DOHH2 (cell line): ENCODE results near the gene MTCH2.
"Not testable (repeated sequence)": the region's sequence is repeated elsewhere in the genome, so short reads cannot be mapped to it uniquely, and the experiment has no call there.

Experiments used
- H3F3A ChIP-seq: fragments of 200-600 bp; sonication (generic), shearing (Covaris generic); 2 replicates; pipeline ENCODE4 v1.6.0; 2016; ENCODE audit warnings: antibody characterized with exemption, mild to moderate bottlenecking; ENCODE audit not compliant: control insufficient read depth, insufficient read depth
- H3K27ac ChIP-seq: fragments of 200-600 bp; sonication (generic); 2 replicates; pipeline ENCODE4 v1.5.1; 2014; ENCODE audit warnings: low read depth, mild to moderate bottlenecking, low read length, moderate library complexity
- H3K27me3 ChIP-seq: fragments of 200-600 bp; sonication (generic); 2 replicates; pipeline ENCODE4 v1.6.1; 2014; ENCODE audit warnings: mild to moderate bottlenecking, low read length, mixed read lengths; ENCODE audit not compliant: control insufficient read depth
- H3K36me3 ChIP-seq: fragments of 200-600 bp; sonication (generic); 2 replicates; pipeline ENCODE4 v1.6.1; 2014; ENCODE audit warnings: mild to moderate bottlenecking, low read length, moderate library complexity, mixed read lengths; ENCODE audit not compliant: control insufficient read depth
- H3K4me1 ChIP-seq: fragments of 200-600 bp; sonication (generic); 2 replicates; pipeline ENCODE4 v1.6.1; 2014; ENCODE audit warnings: mild to moderate bottlenecking, low read length, mixed read lengths; ENCODE audit not compliant: control insufficient read depth
- H3K4me2 ChIP-seq: fragments of 200-600 bp; sonication (generic); 2 replicates; pipeline ENCODE4 v1.6.0; 2014; ENCODE audit warnings: mild to moderate bottlenecking, low read length, moderate library complexity
- H3K4me3 ChIP-seq: fragments of 200-600 bp; sonication (generic); 2 replicates; pipeline ENCODE4 v1.5.1; 2014; ENCODE audit warnings: mild to moderate bottlenecking, low read length, mixed read lengths
- H3K79me2 ChIP-seq: fragments of 200-600 bp; sonication (generic); 2 replicates; pipeline ENCODE4 v1.6.1; 2014; ENCODE audit warnings: mild to moderate bottlenecking, low read length, mixed read lengths; ENCODE audit not compliant: control insufficient read depth
- H3K9me2 ChIP-seq: fragments of 200-600 bp; sonication (generic); replicated peaks from 2 replicates; pipeline ENCODE4 v1.6.1; 2014; ENCODE audit warnings: mild to moderate bottlenecking, low read length, mixed read lengths; ENCODE audit not compliant: control insufficient read depth
- H3K9me3 ChIP-seq: fragments of 200-600 bp; sonication (generic); 2 replicates; pipeline ENCODE4 v1.6.1; 2014; ENCODE audit warnings: antibody characterized with exemption, low read length, mixed read lengths; ENCODE audit not compliant: control insufficient read depth, insufficient read depth
- H4K20me1 ChIP-seq: fragments of 200-600 bp; sonication (generic); 2 replicates; pipeline ENCODE4 v1.6.0; 2014; ENCODE audit warnings: low read depth, mild to moderate bottlenecking, antibody characterized with exemption, low read length, moderate library complexity; ENCODE audit not compliant: control insufficient read depth, insufficient read depth
- EZH2phosphoT487 ChIP-seq: fragments of 200-600 bp; sonication (generic); IDR thresholded peaks from 2 replicates; pipeline ENCODE4 v1.6.1; 2017; ENCODE audit warnings: borderline replicate concordance, mild to moderate bottlenecking, antibody characterized with exemption, low read length, moderate library complexity, mixed read lengths
- TF ChIP-seq, protein P1 (sequence below): fragments of 200-600 bp; sonication (generic); IDR thresholded peaks from one replicate; pipeline ENCODE4 v1.5.1; 2014; ENCODE audit warnings: antibody characterized with exemption, mild to moderate bottlenecking, low read depth, low read length; ENCODE audit not compliant: poor library complexity, severe bottlenecking

MTCH2 gene

DNA sequence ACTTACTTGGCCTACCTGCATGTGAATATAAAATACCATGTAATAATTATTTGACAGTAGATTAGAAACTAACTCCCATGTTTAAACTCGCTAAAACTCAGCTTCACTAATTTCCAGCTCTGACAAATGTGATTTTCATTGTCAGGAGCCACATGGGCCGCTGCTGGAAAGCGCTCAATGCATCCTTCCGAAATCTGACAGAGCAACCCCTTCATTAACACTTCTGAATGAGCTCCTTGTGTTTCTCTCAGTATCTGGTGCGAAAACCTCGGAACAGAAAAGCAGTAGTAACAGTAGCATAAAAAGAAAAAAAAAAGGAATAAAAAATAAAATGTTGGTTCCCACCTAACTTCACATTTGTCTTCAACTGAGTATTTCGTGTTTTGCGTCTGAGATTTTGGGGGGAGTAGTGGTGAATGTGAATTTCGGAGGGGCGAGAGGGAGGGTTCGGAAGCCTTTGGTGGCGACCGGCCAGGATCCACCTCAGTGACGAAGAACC is 710 bp downstream of the MTCH2 start:
- peaks cover 45% of the 10 kb centered on the region for H3K79me2 ChIP-seq
- TF ChIP-seq, protein P1, sequence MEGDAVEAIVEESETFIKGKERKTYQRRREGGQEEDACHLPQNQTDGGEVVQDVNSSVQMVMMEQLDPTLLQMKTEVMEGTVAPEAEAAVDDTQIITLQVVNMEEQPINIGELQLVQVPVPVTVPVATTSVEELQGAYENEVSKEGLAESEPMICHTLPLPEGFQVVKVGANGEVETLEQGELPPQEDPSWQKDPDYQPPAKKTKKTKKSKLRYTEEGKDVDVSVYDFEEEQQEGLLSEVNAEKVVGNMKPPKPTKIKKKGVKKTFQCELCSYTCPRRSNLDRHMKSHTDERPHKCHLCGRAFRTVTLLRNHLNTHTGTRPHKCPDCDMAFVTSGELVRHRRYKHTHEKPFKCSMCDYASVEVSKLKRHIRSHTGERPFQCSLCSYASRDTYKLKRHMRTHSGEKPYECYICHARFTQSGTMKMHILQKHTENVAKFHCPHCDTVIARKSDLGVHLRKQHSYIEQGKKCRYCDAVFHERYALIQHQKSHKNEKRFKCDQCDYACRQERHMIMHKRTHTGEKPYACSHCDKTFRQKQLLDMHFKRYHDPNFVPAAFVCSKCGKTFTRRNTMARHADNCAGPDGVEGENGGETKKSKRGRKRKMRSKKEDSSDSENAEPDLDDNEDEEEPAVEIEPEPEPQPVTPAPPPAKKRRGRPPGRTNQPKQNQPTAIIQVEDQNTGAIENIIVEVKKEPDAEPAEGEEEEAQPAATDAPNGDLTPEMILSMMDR = no peak
- no peak for TF ChIP-seq EZH2phosphoT487
- H3K4me3 ChIP-seq = peak overlapping the region; percentile 86
- H4K20me1 ChIP-seq = no peaks in the 10 kb centered on the region
- peak overlapping the region; percentile 60 for H3K27ac ChIP-seq
- H3K4me2 ChIP-seq = peak overlapping the region; percentile 80
- H3K36me3 ChIP-seq = peaks cover 38% of the 10 kb centered on the region
- peaks cover 16% of the 10 kb centered on the region for H3K4me1 ChIP-seq
- H3K9me3 ChIP-seq = no peaks in the 10 kb centered on the region
- no peaks in the 10 kb centered on the region for H3K9me2 ChIP-seq
- 0 out of 2 replicates have a peak, but pooled peaks cover 3% of the 10 kb centered on the region for H3F3A ChIP-seq
- no peaks in the 10 kb centered on the region for H3K27me3 ChIP-seq

DNA sequence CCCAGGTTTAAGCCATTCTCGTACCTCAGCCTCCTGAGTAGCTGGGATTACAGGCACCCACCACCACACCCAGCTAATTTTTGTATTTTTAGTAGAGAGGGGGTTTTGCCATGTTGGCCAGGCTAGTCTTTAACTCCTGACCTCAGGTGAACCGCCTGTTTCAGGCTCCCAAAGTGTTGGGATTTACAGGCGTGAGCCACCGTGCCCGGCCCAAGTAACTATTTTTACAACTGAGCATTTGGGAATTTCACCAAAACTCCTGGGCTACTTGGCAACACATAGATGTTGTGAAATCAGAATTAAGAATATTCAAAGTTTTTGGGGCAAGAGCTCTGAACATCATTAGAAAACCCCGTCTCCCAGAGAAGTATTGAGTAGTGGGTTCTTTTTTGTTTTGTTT is 1.9 kb downstream of the MTCH2 start:
- Histone ChIP-seq H3K4me1 (peaks cover 16% of the 10 kb centered on the region), H3K36me3 (peaks cover 42% of the 10 kb centered on the region), H3K79me2 (peaks cover 45% of the 10 kb centered on the region), H3K4me3 (peak overlapping the region; percentile 86; the same call in 1 of the 2 replicates), H3K4me2 (peak overlapping the region; percentile 80)
- not testable (repeated sequence) for H3F3A ChIP-seq, H3K27ac ChIP-seq, H3K9me2 ChIP-seq, H3K9me3 ChIP-seq, H4K20me1 ChIP-seq, H3K27me3 ChIP-seq

- not testable (repeated sequence) for H3K4me3 ChIP-seq, H3K4me2 ChIP-seq, H3K27ac ChIP-seq, H3K9me3 ChIP-seq, H3K4me1 ChIP-seq, H3F3A ChIP-seq, H3K9me2 ChIP-seq, H4K20me1 ChIP-seq, H3K27me3 ChIP-seq
- peaks cover 35% of the 10 kb centered on the region for H3K79me2 ChIP-seq
- H3K36me3 ChIP-seq = peaks cover 63% of the 10 kb centered on the region
Observed at GRCh38 chr11:47636331-47636730, 6.0 kb downstream of the MTCH2 start.

GRCh38 chr11:47631473-47631872 is 10.9 kb downstream of the MTCH2 start:
- no peaks in the 10 kb centered on the region for H3K4me1 ChIP-seq
- H3K9me2 ChIP-seq = no peaks in the 10 kb centered on the region
- H3K4me2 ChIP-seq = no peak overlapping the region
- no peaks in the 10 kb centered on the region for H3K9me3 ChIP-seq
- no peaks in the 10 kb centered on the region for H3K27me3 ChIP-seq
- TF ChIP-seq, protein P1 = no peak
- no peak for TF ChIP-seq EZH2phosphoT487
- H3K27ac ChIP-seq = no peak overlapping the region
- H4K20me1 ChIP-seq = no peaks in the 10 kb centered on the region
- H3K36me3 ChIP-seq = peaks cover 71% of the 10 kb centered on the region
- peaks cover 3% of the 10 kb centered on the region; the same call in 1 of the 2 replicates for H3F3A ChIP-seq
- no peak overlapping the region for H3K4me3 ChIP-seq
- no peaks in the 10 kb centered on the region for H3K79me2 ChIP-seq
